KMS-11 (cell line): Measurements from ENCODE around the gene STT3B.
A peak's percentile ranks its signal among the peaks of the same experiment; 100 is the strongest.

Source experiments
- H2AFZ ChIP-seq: fragments of 200-600 bp; sonication (generic); 2 replicates; pipeline ENCODE4 v1.6.1; 2016; ENCODE audit warnings: antibody characterized with exemption, mixed run types, low read depth
- H3K27ac ChIP-seq: fragments of 200-600 bp; sonication (generic); 2 replicates; pipeline ENCODE4 v1.6.1; 2016; ENCODE audit warnings: mild to moderate bottlenecking, mixed run types
- H3K27me3 ChIP-seq: fragments of 200-600 bp; sonication (generic); 2 replicates; pipeline ENCODE4 v1.6.1; 2017; ENCODE audit warnings: mild to moderate bottlenecking, low read depth, mixed run types, moderate library complexity; ENCODE audit not compliant: insufficient read depth
- H3K36me3 ChIP-seq: fragments of 200-600 bp; sonication (generic); 2 replicates; pipeline ENCODE4 v1.6.1; 2017; ENCODE audit warnings: mild to moderate bottlenecking, mixed run types; ENCODE audit not compliant: insufficient read depth
- H3K4me1 ChIP-seq: fragments of 200-600 bp; sonication (generic); 2 replicates; pipeline ENCODE4 v1.6.1; 2016; ENCODE audit warnings: mild to moderate bottlenecking, low read depth, mixed run types; ENCODE audit not compliant: poor library complexity, severe bottlenecking
- H3K4me2 ChIP-seq: fragments of 200-600 bp; sonication (generic); 2 replicates; pipeline ENCODE4 v1.7.0; 2016; ENCODE audit warnings: mild to moderate bottlenecking, mixed run types
- H3K4me3 ChIP-seq: fragments of 200-600 bp; sonication (generic); IDR thresholded peaks from 2 replicates; pipeline ENCODE4 v1.6.1; 2017; ENCODE audit warnings: low read depth, low read length, mixed read lengths; ENCODE audit not compliant: insufficient read depth
- H3K79me2 ChIP-seq: fragments of 200-600 bp; sonication (generic); 2 replicates; pipeline ENCODE4 v1.6.1; 2016; ENCODE audit warnings: low read depth, mixed run types; ENCODE audit not compliant: insufficient read depth
- H3K9ac ChIP-seq: fragments of 200-600 bp; sonication (generic); 2 replicates; pipeline ENCODE4 v1.6.1; 2016; ENCODE audit warnings: mild to moderate bottlenecking, mixed run types
- H4K20me1 ChIP-seq: fragments of 200-600 bp; sonication (generic); 2 replicates; pipeline ENCODE4 v1.6.1; 2016; ENCODE audit warnings: mild to moderate bottlenecking, mixed run types; ENCODE audit not compliant: insufficient read depth
- CTCF ChIP-seq: fragments of 200-600 bp; sonication (generic); conservative IDR thresholded peaks from 2 replicates; pipeline ENCODE4 v1.6.1; 2017; ENCODE audit warnings: low read depth, mild to moderate bottlenecking, antibody characterized with exemption, low read length, moderate library complexity, mixed read lengths

The STT3B gene

GRCh38 chr3:31521468-31521867 lies 11.3 kb upstream of the STT3B start:
- H3K27ac ChIP-seq: no peak overlapping the region
- no peaks in the 10 kb centered on the region for H4K20me1 ChIP-seq
- H2AFZ ChIP-seq: no peak overlapping the region
- no peak for TF ChIP-seq CTCF
- no peak overlapping the region for H3K4me3 ChIP-seq
- no peak overlapping the region for H3K4me2 ChIP-seq
- H3K9ac ChIP-seq: no peak overlapping the region
- no peaks in the 10 kb centered on the region for H3K27me3 ChIP-seq
- H3K4me1 ChIP-seq: no peaks in the 10 kb centered on the region
- no peaks in the 10 kb centered on the region for H3K36me3 ChIP-seq
- no peaks in the 10 kb centered on the region for H3K79me2 ChIP-seq

- Histone ChIP-seq H2AFZ (peak overlapping the region; percentile 30; the same call in 1 of the 2 replicates), H3K4me1 (no peaks in the 10 kb centered on the region), H3K4me2 (no peak overlapping the region), H3K27ac (no peak overlapping the region), H4K20me1 (no peaks in the 10 kb centered on the region), H3K36me3 (no peaks in the 10 kb centered on the region), H3K79me2 (no peaks in the 10 kb centered on the region), H3K27me3 (no peaks in the 10 kb centered on the region), H3K9ac (no peak overlapping the region), H3K4me3 (no peak overlapping the region)
- no peak for TF ChIP-seq CTCF
Observed at GRCh38 chr3:31522152-31522551, 10.6 kb upstream of the STT3B start.

GRCh38 chr3:31523543-31523942 lies 9.2 kb upstream of the STT3B start:
- H3K27me3 ChIP-seq: no peaks in the 10 kb centered on the region
- no peak overlapping the region for H3K27ac ChIP-seq
- H3K4me3 ChIP-seq: no peak overlapping the region
- TF ChIP-seq CTCF: no peak
- no peaks in the 10 kb centered on the region for H3K4me1 ChIP-seq
- no peaks in the 10 kb centered on the region for H3K36me3 ChIP-seq
- H3K4me2 ChIP-seq: no peak overlapping the region
- no peaks in the 10 kb centered on the region for H4K20me1 ChIP-seq
- H2AFZ ChIP-seq: no peak overlapping the region
- no peaks in the 10 kb centered on the region for H3K79me2 ChIP-seq
- no peak overlapping the region for H3K9ac ChIP-seq

GRCh38 chr3:31525532-31525931 lies 7.2 kb upstream of the STT3B start:
- H3K27me3 ChIP-seq: no peaks in the 10 kb centered on the region
- no peaks in the 10 kb centered on the region for H4K20me1 ChIP-seq
- H3K9ac ChIP-seq: no peak overlapping the region
- H3K4me3 ChIP-seq: no peak overlapping the region
- H3K4me1 ChIP-seq: no peaks in the 10 kb centered on the region
- H3K79me2 ChIP-seq: no peaks in the 10 kb centered on the region
- H2AFZ ChIP-seq: no peak overlapping the region
- H3K4me2 ChIP-seq: no peak overlapping the region
- no peak overlapping the region for H3K27ac ChIP-seq
- H3K36me3 ChIP-seq: no peaks in the 10 kb centered on the region
- no peak for TF ChIP-seq CTCF
